HG03045 (cell line): ENCODE data around the gene CAMSAP1.

ENCODE experiments used
- ATAC-seq: cut with Tn5 transposase; IDR thresholded peaks from one replicate; pipeline ENCODE4 v1.9.1; 2021; ENCODE audit warnings: mild to moderate bottlenecking, moderate library complexity; ENCODE audit not compliant: unreplicated experiment

The CAMSAP1 gene

DNA sequence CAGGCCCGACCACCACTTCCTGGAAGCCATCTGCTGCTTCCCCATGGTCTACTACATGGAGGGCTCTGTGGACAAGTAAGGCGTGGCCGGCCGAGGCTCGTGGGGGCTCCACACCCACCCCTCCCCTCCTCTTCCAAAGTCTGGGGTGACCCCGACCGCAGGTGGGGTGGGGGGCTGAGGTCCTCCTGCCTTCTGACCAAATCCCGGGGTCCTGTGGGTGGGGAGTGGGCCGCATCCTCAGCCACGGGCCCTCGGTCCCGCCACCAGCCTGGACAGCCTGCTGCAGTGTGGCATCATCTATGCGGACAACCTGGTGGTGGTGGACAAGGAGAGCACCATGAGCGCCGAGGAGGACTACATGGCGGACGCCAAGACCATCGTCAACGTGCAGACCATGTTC, 128.9 kb downstream of the CAMSAP1 start:
- ATAC-seq: no peak

DNA sequence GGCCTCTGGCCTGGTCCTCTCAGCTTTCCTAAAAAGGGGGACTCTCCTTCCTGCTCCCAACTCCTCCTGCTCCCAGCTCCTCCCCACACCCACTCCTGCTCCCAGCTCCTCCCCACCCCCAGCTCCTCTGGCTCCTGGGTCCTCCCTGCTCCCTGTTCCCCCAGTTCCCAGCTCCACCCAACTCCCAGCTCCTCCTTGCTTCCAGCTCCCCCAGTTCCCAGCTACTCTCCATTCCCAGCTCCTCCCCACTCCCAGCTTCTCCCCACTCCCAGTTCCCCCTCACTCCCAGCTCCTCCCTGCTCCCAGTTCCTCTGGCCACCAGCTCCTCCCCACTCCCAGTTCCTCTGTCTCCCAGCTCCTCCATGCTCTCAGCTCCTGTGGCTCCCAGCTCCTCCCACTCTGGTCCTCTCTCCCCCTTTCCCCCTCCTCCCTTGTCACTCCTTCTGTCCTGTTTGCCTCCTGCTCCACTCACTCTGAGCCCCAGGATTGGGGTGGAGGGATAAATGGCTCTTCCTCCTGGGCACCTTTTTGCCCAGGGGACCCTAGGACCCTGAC, 129.6 kb downstream of the CAMSAP1 start:
- ATAC-seq: no peak

GRCh38 chr9:135776893-135777622, 130.3 kb downstream of the CAMSAP1 start:
- no peak for ATAC-seq

DNA sequence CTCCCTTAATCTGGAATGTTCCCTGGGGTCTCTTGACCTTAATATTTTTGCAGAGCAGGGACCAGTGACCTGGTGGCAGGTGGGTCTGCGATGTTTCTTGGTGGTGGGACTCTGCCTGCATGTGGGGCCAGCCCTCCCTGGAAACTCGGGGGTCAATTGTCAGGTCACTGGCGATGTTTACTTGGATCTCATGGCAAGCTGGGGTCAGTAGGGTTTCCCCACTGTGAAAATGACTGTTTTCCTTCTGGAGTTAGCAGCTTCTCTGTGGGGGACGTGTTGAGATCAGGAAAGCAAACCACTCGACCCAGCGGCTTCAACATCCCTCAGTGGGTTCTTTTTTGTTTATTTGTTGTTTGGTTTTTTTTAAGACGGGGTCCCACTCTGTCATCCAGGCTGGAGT, 131.4 kb downstream of the CAMSAP1 start:
- ATAC-seq: no peak

GRCh38 chr9:135774794-135775525, 132.4 kb downstream of the CAMSAP1 start:
- no peak for ATAC-seq

DNA sequence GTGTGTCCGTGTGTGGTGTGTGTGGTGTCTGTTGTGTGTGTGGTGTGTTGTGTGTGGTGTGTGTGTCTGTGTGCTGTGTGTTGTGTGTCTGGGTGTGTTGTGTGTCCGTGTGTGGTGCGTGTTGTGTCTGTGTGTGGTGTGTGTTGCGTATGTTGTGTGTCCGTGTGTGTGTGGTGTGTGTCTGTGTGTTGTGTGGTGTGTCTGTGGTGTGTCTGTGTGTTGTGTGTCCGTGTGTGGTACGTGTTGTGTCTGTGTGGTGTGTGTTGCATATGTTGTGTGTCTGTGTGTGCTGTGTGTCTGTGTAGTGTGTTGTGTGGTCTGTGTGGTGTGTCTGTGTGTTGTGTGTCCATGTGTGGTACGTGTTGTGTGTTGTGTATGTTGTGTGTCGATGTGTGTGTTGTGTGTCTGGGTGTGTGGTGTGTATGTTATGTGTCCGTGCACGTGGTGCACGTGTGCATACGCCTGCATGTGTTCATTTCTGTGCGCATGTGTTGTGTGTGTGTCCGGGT, 133.1 kb downstream of the CAMSAP1 start:
- no peak for ATAC-seq

GRCh38 chr9:135773530-135774238, 133.7 kb downstream of the CAMSAP1 start:
- no peak for ATAC-seq

DNA sequence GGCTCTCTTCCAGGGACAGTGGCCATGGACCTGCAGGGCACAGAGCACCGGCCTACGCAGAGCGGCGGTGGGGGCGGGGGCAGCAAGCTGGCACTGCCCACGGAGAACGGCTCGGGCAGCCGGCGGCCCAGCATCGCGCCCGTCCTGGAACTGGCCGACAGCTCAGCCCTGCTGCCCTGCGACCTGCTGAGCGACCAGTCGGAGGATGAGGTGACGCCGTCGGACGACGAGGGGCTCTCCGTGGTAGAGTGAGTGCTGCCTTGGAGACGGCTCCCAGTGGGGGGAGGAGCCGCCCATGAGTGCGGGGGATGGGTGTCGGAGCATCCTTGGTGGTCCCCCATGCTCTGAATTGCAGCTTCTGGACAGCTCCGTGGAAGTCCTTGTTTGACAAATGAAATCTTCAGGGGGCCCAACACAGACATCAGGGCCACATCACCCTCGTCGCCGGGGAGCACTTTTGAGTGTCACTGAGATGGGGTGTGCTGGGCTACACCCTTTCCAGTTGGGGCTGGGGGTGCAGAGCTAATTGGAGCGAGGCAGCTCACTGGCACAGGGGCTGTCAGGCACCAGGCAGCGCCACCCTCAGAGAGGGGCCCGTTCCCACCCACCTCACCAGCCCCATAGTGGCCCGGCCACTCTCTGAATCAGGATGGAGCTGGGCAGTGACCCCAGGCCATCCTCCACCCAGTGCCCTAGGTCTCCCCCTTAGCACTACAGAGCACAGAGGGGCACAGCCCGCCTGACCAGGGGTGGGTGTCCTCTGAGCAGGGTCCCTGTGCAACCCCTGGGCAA, 134.4 kb downstream of the CAMSAP1 start:
- ATAC-seq: no peak

- no peak for ATAC-seq
These were observed 135.2 kb downstream of the CAMSAP1 start for GRCh38 chr9:135772056-135772646.

DNA sequence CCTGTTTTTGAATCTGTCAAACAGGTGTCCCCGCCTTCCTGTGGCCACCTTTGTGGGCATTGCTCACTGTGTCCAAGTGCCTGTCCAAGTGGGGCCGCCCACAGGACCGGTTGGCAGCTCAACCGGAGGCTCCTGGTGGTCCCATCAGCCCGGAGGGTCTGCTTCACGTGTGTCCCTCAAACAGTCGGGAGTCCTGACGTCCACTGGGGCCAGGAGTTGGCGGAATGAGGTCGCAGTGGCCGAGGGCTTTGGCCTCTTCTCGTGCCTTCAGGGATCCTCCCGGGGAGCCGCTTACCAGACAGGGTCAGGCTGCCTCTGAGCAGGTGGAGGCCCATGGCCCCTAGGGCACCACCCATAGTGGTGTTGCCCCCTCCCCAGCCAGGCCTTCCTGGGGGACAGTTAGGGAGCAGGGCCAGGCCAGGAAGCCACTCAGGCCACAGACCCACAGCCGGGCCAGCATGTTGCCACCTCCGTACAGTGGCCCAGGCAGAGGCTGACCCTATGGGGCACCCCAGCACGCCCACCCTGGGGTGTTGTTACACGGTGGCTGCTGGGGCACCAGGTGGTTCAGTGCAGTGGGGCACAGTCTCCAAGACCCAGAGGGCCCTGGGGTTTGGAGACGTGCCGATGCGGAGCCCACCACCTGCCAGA, 135.8 kb downstream of the CAMSAP1 start:
- no peak for ATAC-seq

DNA sequence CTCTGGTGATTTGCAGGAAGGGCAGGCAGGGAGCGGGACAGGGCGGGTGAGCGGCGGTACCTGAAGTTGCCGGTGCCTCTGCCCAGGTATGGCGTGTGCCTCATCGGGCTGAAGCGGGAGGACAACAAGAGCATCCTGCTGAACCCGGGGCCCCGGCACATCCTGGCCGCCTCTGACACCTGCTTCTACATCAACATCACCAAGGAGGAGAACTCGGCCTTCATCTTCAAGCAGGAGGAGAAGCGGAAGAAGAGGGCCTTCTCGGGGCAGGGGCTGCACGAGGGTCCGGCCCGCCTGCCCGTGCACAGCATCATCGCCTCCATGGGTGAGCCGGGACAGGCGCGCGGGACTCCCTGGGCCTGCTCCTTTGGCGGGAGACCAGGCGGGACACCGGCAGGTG, 136.6 kb downstream of the CAMSAP1 start:
- no peak for ATAC-seq

- no peak for ATAC-seq
These were observed 137.2 kb downstream of the CAMSAP1 start for GRCh38 chr9:135770203-135770535.

GRCh38 chr9:135769489-135770202, 137.7 kb downstream of the CAMSAP1 start:
- ATAC-seq: no peak

DNA sequence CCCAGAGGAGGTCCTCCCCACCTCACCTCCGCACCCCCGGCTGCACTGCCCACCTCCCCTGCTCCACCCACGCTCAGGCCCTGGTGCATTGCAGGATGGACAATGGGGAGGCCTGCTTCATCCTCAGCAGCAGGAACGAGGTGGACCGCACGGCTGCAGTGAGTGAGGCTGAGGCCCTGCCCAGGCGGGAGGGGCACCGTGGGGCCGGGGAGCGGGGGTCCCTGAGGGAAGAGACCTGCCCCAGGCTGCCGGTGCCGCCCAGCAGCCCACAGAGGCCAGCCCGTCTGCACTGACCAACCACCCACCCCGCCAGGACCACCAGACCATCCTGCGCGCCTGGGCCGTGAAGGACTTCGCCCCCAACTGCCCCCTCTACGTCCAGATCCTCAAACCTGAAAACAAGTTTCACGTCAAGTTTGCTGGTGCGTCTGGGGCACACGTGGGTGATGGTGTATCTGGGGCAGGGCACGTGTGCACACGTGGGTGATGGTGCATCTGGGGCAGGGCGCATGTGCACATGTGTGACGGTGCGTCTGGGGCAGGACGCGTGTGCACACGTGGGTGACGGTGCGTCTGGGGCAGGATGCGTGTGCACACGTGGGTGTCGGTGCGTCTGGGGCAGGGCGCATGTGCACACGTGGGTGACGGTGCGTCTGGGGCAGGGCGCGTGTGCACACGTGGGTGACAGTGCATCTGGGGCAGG, 138.7 kb downstream of the CAMSAP1 start:
- ATAC-seq: no peak

- ATAC-seq: no peak
These were observed 140.6 kb downstream of the CAMSAP1 start for GRCh38 chr9:135766707-135767106.

GRCh38 chr9:135766251-135766650, 141.1 kb downstream of the CAMSAP1 start:
- no peak for ATAC-seq

GRCh38 chr9:135765416-135765815, 141.9 kb downstream of the CAMSAP1 start:
- ATAC-seq: no peak

- no peak for ATAC-seq
These were observed 142.6 kb downstream of the CAMSAP1 start for GRCh38 chr9:135764731-135765130.
